AG08396 (cell line): Measurements from ENCODE around the gene ICE2.

Source experiments
- DNase-seq: peaks from one replicate; pipeline ENCODE4 v3.0.0; 2012; ENCODE audit warnings: low spot score, mixed read lengths

Gene ICE2

DNA sequence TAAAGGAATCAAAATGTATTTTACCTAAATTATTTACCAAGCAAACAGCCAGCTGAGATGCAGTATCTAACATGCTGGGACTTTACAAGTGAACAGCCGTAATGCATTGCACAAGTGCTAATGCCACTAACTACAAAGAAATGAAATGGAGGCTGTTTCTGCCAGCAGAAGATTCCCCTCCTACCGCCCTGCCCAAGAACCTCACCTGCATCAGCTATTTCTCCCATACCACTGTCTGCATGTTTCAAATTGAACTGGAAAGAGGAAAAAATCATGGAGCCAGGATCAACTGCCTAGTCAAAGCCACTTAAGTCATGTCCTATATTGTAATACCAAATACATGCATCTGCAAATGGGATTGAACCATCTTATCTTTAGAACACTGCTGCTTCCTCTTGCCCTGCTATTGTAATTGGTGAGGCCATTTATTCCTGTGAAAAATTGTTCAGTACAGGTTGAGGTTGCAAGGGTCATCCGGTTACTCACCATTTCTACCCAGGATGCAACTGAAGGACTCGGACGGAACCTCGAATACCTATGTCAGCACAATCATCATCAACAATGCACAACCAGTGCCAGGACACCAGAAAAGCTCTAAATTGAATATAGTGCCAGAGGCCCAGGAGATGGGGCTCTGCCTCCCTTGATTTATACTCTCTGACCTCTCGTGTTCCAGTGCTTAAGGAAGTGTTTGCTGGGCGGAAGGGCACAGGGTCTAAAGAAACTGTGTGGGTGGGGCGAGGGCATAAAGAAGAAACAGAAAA, 108.7 kb downstream of the ICE2 start:
- DNase-seq: no peak

- no peak for DNase-seq
These were observed 109.2 kb downstream of the ICE2 start for GRCh38 chr15:60369696-60370095.
